ENCODE measurements around the gene RRP9.

Gene RRP9

DNA sequence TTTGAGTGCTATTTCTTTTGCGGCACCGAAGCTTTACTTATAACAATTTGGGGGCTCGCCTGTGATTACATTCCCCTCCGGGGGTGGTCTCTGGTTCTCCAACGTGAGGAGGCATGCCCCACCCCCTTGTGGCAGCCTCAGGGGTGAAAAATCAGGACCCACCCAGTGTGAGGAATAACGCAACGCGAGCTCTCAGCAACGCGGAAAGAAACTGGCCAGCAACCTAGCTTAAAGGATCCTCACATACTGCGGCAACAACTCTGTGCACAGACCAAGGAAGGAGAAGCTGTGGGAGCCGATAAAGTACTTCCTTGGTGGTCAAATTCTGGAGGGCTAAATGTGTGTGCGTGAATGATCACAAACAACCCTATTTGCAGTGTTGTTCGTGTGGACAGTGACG is 44.3 kb downstream of the RRP9 start:
- no peak overlapping the region for H3K4me2 ChIP-seq (ENCODE audit: low read depth, low read length)
- H3K36me3 ChIP-seq (replicated peaks; ENCODE audit: insufficient read depth, low read length), result no peaks in the 10 kb centered on the region
- no peaks in the 10 kb centered on the region for H3K4me1 ChIP-seq (ENCODE audit: low read length)
- no peaks in the 10 kb centered on the region for H3K27me3 ChIP-seq (replicated peaks; ENCODE audit: insufficient read depth, low read length)
- no peak overlapping the region for H3K9ac ChIP-seq (ENCODE audit: low read length)
- no peak overlapping the region for H3K27ac ChIP-seq (ENCODE audit: low read length)
- no peaks in the 10 kb centered on the region for H3K9me2 ChIP-seq (replicated peaks; ENCODE audit: insufficient read depth, low read length)
- no peak for DNase-seq
- H3F3A ChIP-seq (ENCODE audit: insufficient read depth, low read length), result no peaks in the 10 kb centered on the region
- no peak for TF ChIP-seq EZH2phosphoT487 (IDR thresholded peaks at IDR 0.05; ENCODE audit: low read length)
- no peak for TF ChIP-seq EZH2 (optimal IDR thresholded peaks at IDR 0.05; ENCODE audit: low read depth, low read length)
- no peak for TF ChIP-seq CTCF (IDR thresholded peaks at IDR 0.05; ENCODE audit: low read length)
- no peaks in the 10 kb centered on the region for H3K79me2 ChIP-seq (ENCODE audit: low read length)
- no peak overlapping the region for H2AFZ ChIP-seq (ENCODE audit: low read length)
- H4K20me1 ChIP-seq (ENCODE audit: insufficient read depth, low read length), result no peaks in the 10 kb centered on the region
- H3K4me3 ChIP-seq (ENCODE audit: low read length), result no peak overlapping the region
- H3K9me3 ChIP-seq (replicated peaks; ENCODE audit: insufficient read depth, low read length), result no peaks in the 10 kb centered on the region

DNA sequence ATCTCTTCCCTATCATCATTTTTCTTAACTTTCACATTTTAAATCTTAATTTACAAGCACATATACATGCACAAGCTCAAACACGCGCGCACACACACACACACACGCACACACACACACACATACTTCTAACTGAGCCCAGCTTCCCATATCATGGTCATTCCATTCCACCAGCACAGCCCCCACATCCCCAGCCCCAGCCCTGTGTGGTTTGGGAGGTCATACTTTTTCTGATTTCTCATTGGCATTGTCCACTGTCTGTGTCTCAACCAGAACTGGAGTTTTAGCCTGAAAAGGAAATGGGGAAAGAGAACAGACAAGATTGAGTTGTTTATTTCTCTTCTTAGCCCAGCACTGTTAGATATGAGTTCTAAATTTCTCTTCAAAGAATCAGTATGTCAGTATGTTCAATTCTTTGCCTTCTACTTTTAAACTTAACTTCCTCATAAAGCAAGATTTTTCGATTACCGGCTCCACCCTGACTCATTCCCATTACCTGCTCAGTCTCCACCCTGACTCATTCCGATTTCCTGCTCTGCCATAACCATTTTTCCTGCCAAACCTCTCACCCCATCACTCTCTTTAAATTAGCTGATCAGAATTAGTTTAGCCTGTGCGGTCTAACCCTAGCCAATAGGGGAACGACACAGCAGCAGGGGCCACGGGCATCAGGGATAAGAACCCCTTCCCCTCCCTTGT is 44.9 kb downstream of the RRP9 start:
- no peak overlapping the region for H3K9ac ChIP-seq (ENCODE audit: low read length)
- no peaks in the 10 kb centered on the region for H4K20me1 ChIP-seq (ENCODE audit: insufficient read depth, low read length)
- H3K4me3 ChIP-seq (ENCODE audit: low read length), result no peak overlapping the region
- no peak overlapping the region for H3K27ac ChIP-seq (ENCODE audit: low read length)
- H2AFZ ChIP-seq (ENCODE audit: low read length), result no peak overlapping the region
- no peaks in the 10 kb centered on the region for H3K9me3 ChIP-seq (replicated peaks; ENCODE audit: insufficient read depth, low read length)
- no peaks in the 10 kb centered on the region for H3K27me3 ChIP-seq (replicated peaks; ENCODE audit: insufficient read depth, low read length)
- H3K36me3 ChIP-seq (replicated peaks; ENCODE audit: insufficient read depth, low read length), result no peaks in the 10 kb centered on the region
- H3F3A ChIP-seq (ENCODE audit: insufficient read depth, low read length), result no peaks in the 10 kb centered on the region
- H3K9me2 ChIP-seq (replicated peaks; ENCODE audit: insufficient read depth, low read length), result no peaks in the 10 kb centered on the region
- H3K4me2 ChIP-seq (ENCODE audit: low read depth, low read length), result no peak overlapping the region
- no peak for DNase-seq
- H3K4me1 ChIP-seq (ENCODE audit: low read length), result no peaks in the 10 kb centered on the region
- TF ChIP-seq CTCF (IDR thresholded peaks at IDR 0.05; ENCODE audit: low read length), result no peak
- no peak for TF ChIP-seq EZH2 (optimal IDR thresholded peaks at IDR 0.05; ENCODE audit: low read depth, low read length)
- TF ChIP-seq EZH2phosphoT487 (IDR thresholded peaks at IDR 0.05; ENCODE audit: low read length), result no peak
- H3K79me2 ChIP-seq (ENCODE audit: low read length), result no peaks in the 10 kb centered on the region

DNA sequence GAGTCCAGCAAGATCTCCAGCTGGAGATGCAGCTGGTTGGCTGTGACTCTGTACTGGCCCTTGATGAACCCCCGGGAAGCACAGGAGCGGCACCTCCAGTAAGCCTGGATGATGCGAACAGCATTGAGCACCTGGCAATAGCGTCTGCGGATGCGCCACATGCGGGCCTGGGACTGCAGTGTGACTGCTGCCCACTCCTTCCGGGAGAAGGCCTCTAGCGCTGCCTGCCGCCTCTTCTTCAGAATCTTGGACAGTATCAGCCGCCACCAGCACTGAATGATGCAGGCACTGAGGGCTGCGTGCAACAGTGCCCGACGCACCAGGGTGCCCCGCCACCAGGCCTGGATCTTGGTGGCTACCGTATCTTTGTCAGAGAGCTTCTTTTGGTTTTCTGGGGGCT is 46.8 kb downstream of the RRP9 start:
- TF ChIP-seq CTCF (IDR thresholded peaks at IDR 0.05; ENCODE audit: low read length), result no peak
- no peak for TF ChIP-seq EZH2 (optimal IDR thresholded peaks at IDR 0.05; ENCODE audit: low read depth, low read length)
- no peak for TF ChIP-seq EZH2phosphoT487 (IDR thresholded peaks at IDR 0.05; ENCODE audit: low read length)
- no peaks in the 10 kb centered on the region for H3K4me1 ChIP-seq (ENCODE audit: low read length)
- H2AFZ ChIP-seq (ENCODE audit: low read length), result no peak overlapping the region
- DNase-seq, result no peak
- H3K4me2 ChIP-seq (ENCODE audit: low read depth, low read length), result no peak overlapping the region
- H3K27me3 ChIP-seq (replicated peaks; ENCODE audit: insufficient read depth, low read length), result no peaks in the 10 kb centered on the region
- H3K27ac ChIP-seq (ENCODE audit: low read length), result no peak overlapping the region
- no peak overlapping the region for H3K9ac ChIP-seq (ENCODE audit: low read length)
- H3F3A ChIP-seq (ENCODE audit: insufficient read depth, low read length), result no peaks in the 10 kb centered on the region
- no peaks in the 10 kb centered on the region for H3K79me2 ChIP-seq (ENCODE audit: low read length)
- no peak overlapping the region for H3K4me3 ChIP-seq (ENCODE audit: low read length)
- no peaks in the 10 kb centered on the region for H4K20me1 ChIP-seq (ENCODE audit: insufficient read depth, low read length)
- H3K9me2 ChIP-seq (replicated peaks; ENCODE audit: insufficient read depth, low read length), result no peaks in the 10 kb centered on the region
- H3K36me3 ChIP-seq (replicated peaks; ENCODE audit: insufficient read depth, low read length), result no peaks in the 10 kb centered on the region
- H3K9me3 ChIP-seq (replicated peaks; ENCODE audit: insufficient read depth, low read length), result no peaks in the 10 kb centered on the region

Measured in MM.1S (cell line).